Mammary epithelial cell (primary cell): ENCODE data around the gene BACH1.

Experiments used
- EZH2 ChIP-seq: IDR thresholded peaks from 2 replicates; pipeline ENCODE4 v1.6.1; 2012; ENCODE audit warnings: low read length, inconsistent platforms, borderline replicate concordance
- TF ChIP-seq, protein P1 (sequence below), 2 donors: IDR thresholded peaks in 1 of 2; conservative IDR thresholded peaks in 1 of 2; 2 replicates each; pipeline ENCODE4 v1.5.1; 2011 to 2012; ENCODE audit warnings: inconsistent platforms in 2 of 2, low read length in 2 of 2, mild to moderate bottlenecking in 2 of 2, control low read depth in 1 of 2, low read depth in 1 of 2; ENCODE audit not compliant: insufficient read depth in 1 of 2; ENCODE audit errors: extremely low read depth in 1 of 2

DNA sequence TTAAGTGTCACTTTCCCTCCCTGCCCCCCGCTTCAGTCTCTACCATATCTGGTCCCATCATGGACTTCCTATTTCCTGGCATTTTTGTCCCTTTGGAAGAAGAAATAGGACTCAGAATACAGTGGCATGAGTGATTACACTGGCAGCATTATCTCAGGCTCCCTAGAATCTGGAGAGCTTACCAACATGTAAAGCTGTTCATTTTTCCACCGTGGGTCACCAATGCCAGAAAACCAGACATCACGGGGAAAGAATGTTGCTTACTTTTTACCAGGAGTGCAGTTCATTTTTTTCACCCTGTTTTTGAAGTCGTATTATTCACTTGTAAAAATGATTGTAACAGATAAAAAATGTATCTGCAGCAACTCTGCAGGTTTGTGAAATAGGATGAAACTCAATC lies 44.8 kb downstream of the BACH1 start:
- TF ChIP-seq, protein P1, sequence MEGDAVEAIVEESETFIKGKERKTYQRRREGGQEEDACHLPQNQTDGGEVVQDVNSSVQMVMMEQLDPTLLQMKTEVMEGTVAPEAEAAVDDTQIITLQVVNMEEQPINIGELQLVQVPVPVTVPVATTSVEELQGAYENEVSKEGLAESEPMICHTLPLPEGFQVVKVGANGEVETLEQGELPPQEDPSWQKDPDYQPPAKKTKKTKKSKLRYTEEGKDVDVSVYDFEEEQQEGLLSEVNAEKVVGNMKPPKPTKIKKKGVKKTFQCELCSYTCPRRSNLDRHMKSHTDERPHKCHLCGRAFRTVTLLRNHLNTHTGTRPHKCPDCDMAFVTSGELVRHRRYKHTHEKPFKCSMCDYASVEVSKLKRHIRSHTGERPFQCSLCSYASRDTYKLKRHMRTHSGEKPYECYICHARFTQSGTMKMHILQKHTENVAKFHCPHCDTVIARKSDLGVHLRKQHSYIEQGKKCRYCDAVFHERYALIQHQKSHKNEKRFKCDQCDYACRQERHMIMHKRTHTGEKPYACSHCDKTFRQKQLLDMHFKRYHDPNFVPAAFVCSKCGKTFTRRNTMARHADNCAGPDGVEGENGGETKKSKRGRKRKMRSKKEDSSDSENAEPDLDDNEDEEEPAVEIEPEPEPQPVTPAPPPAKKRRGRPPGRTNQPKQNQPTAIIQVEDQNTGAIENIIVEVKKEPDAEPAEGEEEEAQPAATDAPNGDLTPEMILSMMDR (conservative IDR thresholded peaks at IDR 0.05 in 1 of 2, IDR thresholded peaks at IDR 0.05 in 1 of 2; ENCODE audit: extremely low read depth in 1 of 2, insufficient read depth in 1 of 2, low read depth in 1 of 2, low read length in 2 of 2) = no peak
- no peak for TF ChIP-seq EZH2
